ENCODE results near the gene TTC17.

TTC17 gene

GRCh38 chr11:43518408-43519160 is 159.9 kb downstream of the TTC17 start:
- no peaks in the 10 kb centered on the region for H3K36me3 ChIP-seq (ENCODE audit: control insufficient read depth, insufficient read depth, low read length)
- H3K9ac ChIP-seq (ENCODE audit: low read length): no peak overlapping the region
- no peaks in the 10 kb centered on the region for H3K9me3 ChIP-seq (ENCODE audit: control insufficient read depth, low read length)
- no peaks in the 10 kb centered on the region for H3K27me3 ChIP-seq (ENCODE audit: control insufficient read depth, insufficient read depth, low read length)
- no peaks in the 10 kb centered on the region for H3K4me1 ChIP-seq (ENCODE audit: control insufficient read depth, insufficient read depth, low read length)
- H3K4me3 ChIP-seq (ENCODE audit: low read length): no peak overlapping the region

- Histone ChIP-seq H3K27me3 (ENCODE audit: control insufficient read depth, insufficient read depth, low read length) (no peaks in the 10 kb centered on the region), H3K36me3 (ENCODE audit: control insufficient read depth, insufficient read depth, low read length) (no peaks in the 10 kb centered on the region), H3K4me3 (ENCODE audit: low read length) (no peak overlapping the region), H3K9ac (ENCODE audit: low read length) (no peak overlapping the region), H3K4me1 (ENCODE audit: control insufficient read depth, insufficient read depth, low read length) (no peaks in the 10 kb centered on the region), H3K9me3 (ENCODE audit: control insufficient read depth, low read length) (no peaks in the 10 kb centered on the region)
These were observed 162.8 kb downstream of the TTC17 start for GRCh38 chr11:43521471-43521870.

GRCh38 chr11:43523632-43524031 is 164.9 kb downstream of the TTC17 start:
- Histone ChIP-seq H3K36me3 (ENCODE audit: control insufficient read depth, insufficient read depth, low read length) (no peaks in the 10 kb centered on the region), H3K9ac (ENCODE audit: low read length) (no peak overlapping the region), H3K9me3 (ENCODE audit: control insufficient read depth, low read length) (no peaks in the 10 kb centered on the region), H3K4me3 (ENCODE audit: low read length) (no peak overlapping the region), H3K4me1 (ENCODE audit: control insufficient read depth, insufficient read depth, low read length) (no peaks in the 10 kb centered on the region), H3K27me3 (ENCODE audit: control insufficient read depth, insufficient read depth, low read length) (no peaks in the 10 kb centered on the region)

GRCh38 chr11:43532041-43532440 is 173.3 kb downstream of the TTC17 start:
- Histone ChIP-seq H3K27me3 (ENCODE audit: control insufficient read depth, insufficient read depth, low read length) (no peaks in the 10 kb centered on the region), H3K9me3 (ENCODE audit: control insufficient read depth, low read length) (no peaks in the 10 kb centered on the region), H3K4me1 (ENCODE audit: control insufficient read depth, insufficient read depth, low read length) (no peaks in the 10 kb centered on the region), H3K9ac (ENCODE audit: low read length) (no peak overlapping the region), H3K4me3 (ENCODE audit: low read length) (no peak overlapping the region), H3K36me3 (ENCODE audit: control insufficient read depth, insufficient read depth, low read length) (no peaks in the 10 kb centered on the region)

- H3K27me3 ChIP-seq (ENCODE audit: control insufficient read depth, insufficient read depth, low read length): peaks cover 3% of the 10 kb centered on the region
- no peak overlapping the region for H3K9ac ChIP-seq (ENCODE audit: low read length)
- no peak overlapping the region for H3K4me3 ChIP-seq (ENCODE audit: low read length)
- H3K36me3 ChIP-seq (ENCODE audit: control insufficient read depth, insufficient read depth, low read length): no peaks in the 10 kb centered on the region
- H3K9me3 ChIP-seq (ENCODE audit: control insufficient read depth, low read length): no peaks in the 10 kb centered on the region
- no peaks in the 10 kb centered on the region for H3K4me1 ChIP-seq (ENCODE audit: control insufficient read depth, insufficient read depth, low read length)
These were observed 179.3 kb downstream of the TTC17 start for GRCh38 chr11:43537833-43538615.

GRCh38 chr11:43541993-43542392 is 183.3 kb downstream of the TTC17 start:
- no peaks in the 10 kb centered on the region for H3K36me3 ChIP-seq (ENCODE audit: control insufficient read depth, insufficient read depth, low read length)
- no peak overlapping the region for H3K9ac ChIP-seq (ENCODE audit: low read length)
- H3K27me3 ChIP-seq (ENCODE audit: control insufficient read depth, insufficient read depth, low read length): peaks cover 11% of the 10 kb centered on the region
- no peaks in the 10 kb centered on the region for H3K9me3 ChIP-seq (ENCODE audit: control insufficient read depth, low read length)
- no peak overlapping the region for H3K4me3 ChIP-seq (ENCODE audit: low read length)
- H3K4me1 ChIP-seq (ENCODE audit: control insufficient read depth, insufficient read depth, low read length): no peaks in the 10 kb centered on the region

DNA sequence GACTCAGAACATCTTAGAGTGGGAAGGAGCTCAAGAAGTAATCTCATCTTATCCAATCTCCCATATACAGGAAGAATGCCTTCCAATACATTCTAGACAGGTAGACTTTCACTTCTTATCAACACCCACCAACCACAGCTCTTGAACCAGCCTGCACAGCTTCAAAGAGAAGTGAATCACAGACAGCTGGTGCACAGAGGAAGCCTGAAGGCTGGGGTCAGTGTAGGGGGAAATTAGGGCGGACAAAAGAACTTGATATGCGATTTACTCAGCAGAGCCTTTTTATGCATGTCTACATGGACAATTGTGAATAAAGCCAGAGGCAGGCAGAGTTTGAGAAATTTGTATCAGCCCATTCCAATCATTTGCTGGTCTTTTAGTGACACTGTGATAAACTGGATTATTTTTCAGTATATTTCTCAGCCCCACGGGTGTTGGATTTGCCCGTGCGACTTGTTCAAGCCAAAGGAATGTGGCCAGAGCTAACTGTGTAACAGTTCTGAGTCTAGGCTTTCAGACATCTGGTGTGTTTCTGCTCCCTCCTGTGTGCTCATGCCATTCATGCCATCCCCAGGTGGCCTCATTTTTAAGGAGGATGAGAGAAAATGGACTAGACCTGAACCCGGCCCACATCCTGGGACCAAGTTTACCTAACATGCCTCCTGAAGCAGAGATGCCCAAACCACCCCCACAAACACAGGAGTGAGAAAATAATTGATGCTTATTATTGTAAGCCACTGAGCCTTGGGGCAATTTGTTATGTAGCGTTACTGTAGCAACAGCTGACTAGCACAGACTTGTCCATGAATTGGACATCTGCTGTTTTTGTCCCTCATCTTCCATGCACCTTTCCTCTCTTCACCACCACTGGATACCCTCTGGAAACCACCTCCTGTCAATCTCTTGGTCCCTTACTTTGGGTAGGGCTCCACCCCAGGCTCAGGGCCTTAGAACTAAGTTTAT is 184.3 kb downstream of the TTC17 start:
- no peaks in the 10 kb centered on the region for H3K4me1 ChIP-seq (ENCODE audit: control insufficient read depth, insufficient read depth, low read length)
- H3K27me3 ChIP-seq (ENCODE audit: control insufficient read depth, insufficient read depth, low read length): peaks cover 11% of the 10 kb centered on the region
- H3K9ac ChIP-seq (ENCODE audit: low read length): no peak overlapping the region
- H3K36me3 ChIP-seq (ENCODE audit: control insufficient read depth, insufficient read depth, low read length): no peaks in the 10 kb centered on the region
- H3K4me3 ChIP-seq (ENCODE audit: low read length): no peak overlapping the region
- no peaks in the 10 kb centered on the region for H3K9me3 ChIP-seq (ENCODE audit: control insufficient read depth, low read length)

All from mucosa of stomach (tissue), 1 donor.